Measurements from ENCODE around the gene SLC35G6. TPM values are rescaled to one million over a fixed set of nuclear protein-coding genes. Genes with fewer than 3 reads are reported as not detected.

The SLC35G6 gene
- total and polyA plus RNA-seq, 2 of the 13 experiments (the other 11 are each of a cell fraction or from before 2014, with no cell fraction given), result 0.07 TPM; not detected in 1

GRCh38 chr17:7484067-7484918 lies 3.0 kb downstream of the SLC35G6 start, which contains the start of gene POLR2A (continued):
- no peak for TF ChIP-seq MZF1 (CRISPR knock-in tag; IDR thresholded peaks at IDR 0.05; ENCODE audit: borderline replicate concordance)
- TF ChIP-seq ZFP82 (CRISPR knock-in tag; IDR thresholded peaks at IDR 0.05; ENCODE audit: borderline replicate concordance), result no peak
- no peak; the same call in 1 of the 2 replicates for TF ChIP-seq ZNF446 (CRISPR knock-in tag; IDR thresholded peaks at IDR 0.05)
- TF ChIP-seq XRCC5 (optimal IDR thresholded peaks at IDR 0.05; ENCODE audit: low read length), result peak; percentile 69
- TF ChIP-seq PRDM10 (CRISPR knock-in tag; IDR thresholded peaks at IDR 0.05; ENCODE audit: low read depth), result peak; percentile 99
- no peak for TF ChIP-seq TRAFD1 (CRISPR knock-in tag; IDR thresholded peaks at IDR 0.05; ENCODE audit: borderline replicate concordance)
- peak; percentile 93 for TF ChIP-seq HNRNPLL (IDR thresholded peaks at IDR 0.05; ENCODE audit: low read depth, low read length, poor library complexity, severe bottlenecking)
- no peak for TF ChIP-seq ZBTB26 (CRISPR knock-in tag; IDR thresholded peaks at IDR 0.05; ENCODE audit: borderline replicate concordance)
- TF ChIP-seq DPF2 (CRISPR knock-in tag; IDR thresholded peaks at IDR 0.05; ENCODE audit: borderline replicate concordance, low read depth), result no peak
- peak; percentile 86 for TF ChIP-seq SP140L (CRISPR knock-in tag; IDR thresholded peaks at IDR 0.05; ENCODE audit: borderline replicate concordance)
- no peak for TF ChIP-seq ZFP36 (IDR thresholded peaks at IDR 0.05; ENCODE audit: borderline replicate concordance, low read depth, low read length, partially characterized antibody)
- no peak for TF ChIP-seq TBX3 (IDR thresholded peaks at IDR 0.05; ENCODE audit: borderline replicate concordance)
- peak; percentile 54 for TF ChIP-seq ZNF350 (CRISPR knock-in tag; IDR thresholded peaks at IDR 0.05; ENCODE audit: borderline replicate concordance, low read depth)
- TF ChIP-seq HIC2 (CRISPR knock-in tag; IDR thresholded peaks at IDR 0.05; ENCODE audit: low read depth), result no peak; the same call in 1 of the 2 replicates
- peak; percentile 55; the same call in 1 of the 2 replicates for TF ChIP-seq JUNB (CRISPR knock-in tag; IDR thresholded peaks at IDR 0.05; ENCODE audit: borderline replicate concordance)
- TF ChIP-seq ZNF496 (CRISPR knock-in tag; IDR thresholded peaks at IDR 0.05; ENCODE audit: insufficient replicate concordance), result no peak
- peak; percentile 61; the same call in 1 of the 2 replicates for TF ChIP-seq ZNF616 (CRISPR knock-in tag; IDR thresholded peaks at IDR 0.05; ENCODE audit: low read depth)
- TF ChIP-seq ZFY (CRISPR knock-in tag; IDR thresholded peaks at IDR 0.05), result peak; percentile 56; the same call in 1 of the 2 replicates

Data from HepG2 (cell line).